ENCODE data around the gene CCDC88C. TPM values are rescaled to one million over a fixed set of nuclear protein-coding genes. Genes with fewer than 3 reads are reported as not detected.

The CCDC88C gene
- total and polyA plus RNA-seq, 2 experiments from 2014 or later = 23.6 to 60.7 TPM

- Histone ChIP-seq H3K27ac (ENCODE audit: low read depth) (no peak overlapping the region), H3K27me3 (ENCODE audit: insufficient read depth) (no peaks in the 10 kb centered on the region), H3K79me2 (replicated peaks; ENCODE audit: insufficient read depth) (peaks cover 22% of the 10 kb centered on the region), H3K9me2 (ENCODE audit: insufficient read depth) (no peaks in the 10 kb centered on the region), H3F3A (replicated peaks; ENCODE audit: low read depth) (no peaks in the 10 kb centered on the region), H2AFZ (no peak overlapping the region), H3K4me3 (no peak overlapping the region), H3K4me2 (no peak overlapping the region), H3K36me3 (ENCODE audit: insufficient read depth) (no peaks in the 10 kb centered on the region), H3K4me1 (ENCODE audit: insufficient read depth) (no peaks in the 10 kb centered on the region), H4K20me1 (replicated peaks; ENCODE audit: insufficient read depth) (no peaks in the 10 kb centered on the region)
- H3K4me1 Mint-ChIP-seq = peaks cover 7% of the 10 kb centered on the region
- no peak overlapping the region for H3K27ac Mint-ChIP-seq
- TF ChIP-seq EZH2phosphoT487 (IDR thresholded peaks at IDR 0.05; ENCODE audit: unreplicated experiment) = no peak
- TF ChIP-seq POLR2AphosphoS5 (IDR thresholded peaks at IDR 0.05; ENCODE audit: low read depth) = no peak
- TF ChIP-seq EZH2 (IDR thresholded peaks at IDR 0.05; ENCODE audit: low read depth, unreplicated experiment) = no peak
- no peak for TF ChIP-seq ZNF462 (CRISPR knock-in tag; IDR thresholded peaks at IDR 0.05)
- TF ChIP-seq ZNF331 (CRISPR knock-in tag; IDR thresholded peaks at IDR 0.05; ENCODE audit: low read depth) = no peak
- no peak for TF ChIP-seq NANOG (IDR thresholded peaks at IDR 0.05; ENCODE audit: borderline replicate concordance)
- H3K9me3 Mint-ChIP-seq = no peaks in the 10 kb centered on the region
- H3K36me3 Mint-ChIP-seq (ENCODE audit: low read depth) = peaks cover 9% of the 10 kb centered on the region
- H3K27me3 Mint-ChIP-seq (ENCODE audit: insufficient read depth, low read depth, poor library complexity) = peaks cover 12% of the 10 kb centered on the region
- ATAC-seq = no peak
- DNase-seq (ENCODE audit: low spot score) = no peak
- no peak overlapping the region for H3K4me3 Mint-ChIP-seq
These were observed 74.6 kb downstream of the CCDC88C start for GRCh38 chr14:91343051-91343450.

- H3K9me3 Mint-ChIP-seq = no peaks in the 10 kb centered on the region
These were observed 75.3 kb downstream of the CCDC88C start for GRCh38 chr14:91342206-91342760.

More at GRCh38 chr14:91342206-91342760, 75.3 kb downstream of the CCDC88C start:
- H3K4me2 ChIP-seq = no peak overlapping the region
- Mint-ChIP-seq H3K4me3 (no peak overlapping the region), H3K27me3 (ENCODE audit: insufficient read depth, low read depth, poor library complexity) (peaks cover 12% of the 10 kb centered on the region), H3K4me1 (peaks cover 7% of the 10 kb centered on the region), H3K36me3 (ENCODE audit: low read depth) (peaks cover 9% of the 10 kb centered on the region), H3K27ac (no peak overlapping the region)
- no peak for TF ChIP-seq ETS1 (IDR thresholded peaks at IDR 0.05)
- no peak for TF ChIP-seq STAT1 (IDR thresholded peaks at IDR 0.05; ENCODE audit: unreplicated experiment)
- no peak for TF ChIP-seq CTCF (conservative IDR thresholded peaks at IDR 0.05; ENCODE audit: low read depth in 2 of 2)
- TF ChIP-seq EZH2phosphoT487 (IDR thresholded peaks at IDR 0.05; ENCODE audit: unreplicated experiment) = no peak
- no peak for TF ChIP-seq CREB1 (CRISPR knock-in tag; IDR thresholded peaks at IDR 0.05; ENCODE audit: low read depth)
- no peaks in the 10 kb centered on the region for H3K4me1 ChIP-seq (ENCODE audit: insufficient read depth)
- ATAC-seq (no peak), DNase-seq (ENCODE audit: low spot score) (no peak)
- H3K36me3 ChIP-seq (ENCODE audit: insufficient read depth) = no peaks in the 10 kb centered on the region
- no peak overlapping the region for H3K4me3 ChIP-seq
- H2AFZ ChIP-seq = no peak overlapping the region
- H3F3A ChIP-seq (replicated peaks; ENCODE audit: low read depth) = no peaks in the 10 kb centered on the region
- no peaks in the 10 kb centered on the region for H4K20me1 ChIP-seq (replicated peaks; ENCODE audit: insufficient read depth)
- no peak overlapping the region for H3K27ac ChIP-seq (ENCODE audit: low read depth)
- H3K79me2 ChIP-seq (replicated peaks; ENCODE audit: insufficient read depth) = peaks cover 17% of the 10 kb centered on the region
- no peaks in the 10 kb centered on the region for H3K27me3 ChIP-seq (ENCODE audit: insufficient read depth)
- H3K9me2 ChIP-seq (ENCODE audit: insufficient read depth) = no peaks in the 10 kb centered on the region
